Measurements from ENCODE around the gene AMIGO1.

DNA sequence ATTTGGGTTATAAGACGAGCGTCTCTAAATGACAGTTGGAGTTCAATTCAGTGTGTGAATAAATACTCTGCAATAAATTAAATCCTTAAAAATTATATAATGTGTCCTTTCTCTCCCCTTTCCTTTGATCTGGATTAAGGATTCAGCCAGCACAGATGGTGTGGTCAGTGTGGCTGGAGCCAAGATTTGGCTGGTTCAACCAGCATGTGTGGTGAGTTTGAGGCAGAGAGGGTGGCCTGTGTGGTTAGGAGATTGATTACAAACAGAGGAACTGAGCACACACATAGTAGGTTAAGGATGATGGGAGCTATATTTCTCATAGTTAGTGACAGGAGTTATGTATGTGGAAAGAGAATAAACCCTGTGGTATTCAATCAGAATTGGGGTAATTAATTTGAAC lies 14.2 kb upstream of the AMIGO1 start:
- TF ChIP-seq, protein P1, sequence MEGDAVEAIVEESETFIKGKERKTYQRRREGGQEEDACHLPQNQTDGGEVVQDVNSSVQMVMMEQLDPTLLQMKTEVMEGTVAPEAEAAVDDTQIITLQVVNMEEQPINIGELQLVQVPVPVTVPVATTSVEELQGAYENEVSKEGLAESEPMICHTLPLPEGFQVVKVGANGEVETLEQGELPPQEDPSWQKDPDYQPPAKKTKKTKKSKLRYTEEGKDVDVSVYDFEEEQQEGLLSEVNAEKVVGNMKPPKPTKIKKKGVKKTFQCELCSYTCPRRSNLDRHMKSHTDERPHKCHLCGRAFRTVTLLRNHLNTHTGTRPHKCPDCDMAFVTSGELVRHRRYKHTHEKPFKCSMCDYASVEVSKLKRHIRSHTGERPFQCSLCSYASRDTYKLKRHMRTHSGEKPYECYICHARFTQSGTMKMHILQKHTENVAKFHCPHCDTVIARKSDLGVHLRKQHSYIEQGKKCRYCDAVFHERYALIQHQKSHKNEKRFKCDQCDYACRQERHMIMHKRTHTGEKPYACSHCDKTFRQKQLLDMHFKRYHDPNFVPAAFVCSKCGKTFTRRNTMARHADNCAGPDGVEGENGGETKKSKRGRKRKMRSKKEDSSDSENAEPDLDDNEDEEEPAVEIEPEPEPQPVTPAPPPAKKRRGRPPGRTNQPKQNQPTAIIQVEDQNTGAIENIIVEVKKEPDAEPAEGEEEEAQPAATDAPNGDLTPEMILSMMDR (IDR thresholded peaks at IDR 0.05; ENCODE audit: insufficient read depth, low read length) = no peak
- no peak for TF ChIP-seq POLR2AphosphoS5 (IDR thresholded peaks at IDR 0.05; ENCODE audit: low read depth)

All from HL-60 (cell line).